GM12878 (cell line): ENCODE measurements around the gene ITGA11. TPM values are rescaled to one million over a fixed set of nuclear protein-coding genes. Genes with fewer than 3 reads are reported as not detected.

Experiments used
- CREM ChIP-seq: IDR thresholded peaks from 2 replicates; pipeline ENCODE4 v1.6.1; 2014; ENCODE audit warnings: antibody characterized with exemption, low read depth
- DPF2 ChIP-seq: fragments of 450-650 bp; IDR thresholded peaks from 2 replicates; pipeline ENCODE4 v1.6.1; 2017; ENCODE audit warnings: mild to moderate bottlenecking
- ETV6 ChIP-seq, 2 experiments: fragments of 450-650 bp in 1 of 2; IDR thresholded peaks in 1 of 2; conservative IDR thresholded peaks in 1 of 2; 2 replicates each; pipeline ENCODE4 v1.6.1; 2014; ENCODE audit warnings: antibody characterized with exemption in 1 of 2, borderline replicate concordance in 1 of 2, low read depth in 1 of 2, mild to moderate bottlenecking in 1 of 2, moderate library complexity in 1 of 2
- HDAC6 ChIP-seq: fragments of 200-600 bp; sonication (generic); IDR thresholded peaks from one replicate; pipeline ENCODE4 v1.8.0; 2017; ENCODE audit warnings: antibody characterized with exemption; ENCODE audit not compliant: unreplicated experiment
- IRF3 ChIP-seq: fragments of 450-650 bp; IDR thresholded peaks from 2 replicates; pipeline ENCODE4 v1.6.1; 2014; ENCODE audit warnings: mild to moderate bottlenecking
- IRF4 ChIP-seq: IDR thresholded peaks from 2 replicates; pipeline ENCODE4 v1.6.1; 2011; ENCODE audit warnings: low read depth, low read length
- KLF5 ChIP-seq: fragments of 450-650 bp; IDR thresholded peaks from 2 replicates; pipeline ENCODE4 v1.6.1; 2014; ENCODE audit warnings: mild to moderate bottlenecking; ENCODE audit not compliant: partially characterized antibody
- LARP7 ChIP-seq: fragments of 450-650 bp; IDR thresholded peaks from 2 replicates; pipeline ENCODE4 v1.6.1; 2017; ENCODE audit warnings: mild to moderate bottlenecking
- MAX ChIP-seq: IDR thresholded peaks from 2 replicates; pipeline ENCODE4 v1.6.1; 2012; ENCODE audit warnings: low read depth, low read length, improper control_type of control experiment
- MXI1 ChIP-seq: fragments of 150-350 bp; IDR thresholded peaks from 2 replicates; pipeline ENCODE4 v1.6.1; 2011; ENCODE audit warnings: low read depth, mild to moderate bottlenecking, inconsistent platforms, low read length, improper control_type of control experiment
- POLR2AphosphoS2 ChIP-seq: IDR thresholded peaks from 2 replicates; pipeline ENCODE4 v1.6.1; 2011; ENCODE audit warnings: low read depth, mild to moderate bottlenecking, low read length, improper control_type of control experiment, moderate library complexity
- RBBP5 ChIP-seq: fragments of 200-600 bp; sonication (generic); conservative IDR thresholded peaks from 2 replicates; pipeline ENCODE4 v1.6.1; 2016
- SPI1 ChIP-seq: IDR thresholded peaks from 2 replicates; pipeline ENCODE4 v1.6.1; 2011; ENCODE audit warnings: low read depth, mild to moderate bottlenecking, low read length, moderate library complexity, borderline replicate concordance; ENCODE audit not compliant: insufficient read depth
- SREBF2 ChIP-seq: IDR thresholded peaks from 2 replicates; pipeline ENCODE4 v1.6.1; 2012; ENCODE audit warnings: mild to moderate bottlenecking, low read length
- YY1 ChIP-seq: IDR thresholded peaks from 2 replicates; pipeline ENCODE4 v1.6.1; 2011; ENCODE audit warnings: low read depth, mild to moderate bottlenecking, low read length
- ZNF592 ChIP-seq: fragments of 450-650 bp; IDR thresholded peaks from 2 replicates; pipeline ENCODE4 v1.6.1; 2017; ENCODE audit warnings: mild to moderate bottlenecking, moderate library complexity
- polyA plus RNA-seq, 11 experiments: library from polyadenylated mRNA; depleted of rRNA in 4 of 11; unstranded in 6 of 11; stranded (reverse) in 5 of 11; fragments of >200 nt; fragmentation: Nextera tagmentation in 4 of 11; fragmentation: Illumina TruSeq in 1 of 11; extraction: Ambion mirVana in 4 of 11; extraction: Trizol in 1 of 11; gene quantifications; 1 replicate in 1 of 11; 2 replicates in 10 of 11; pipeline versions ENCODE4 v1.2.1 to v1.2.3, GENCODE V29; 2011 to 2016; ENCODE audit warnings: inconsistent platforms in 2 of 11, missing spikeins in 2 of 11, low read depth in 1 of 11
- total RNA-seq, 4 experiments: library from RNA; depleted of rRNA in 3 of 4; stranded (reverse); fragments of >200 nt in 3 of 4; fragmentation: Illumina TruSeq in 1 of 4; extraction: Trizol in 1 of 4; gene quantifications; 2 replicates each; pipeline versions ENCODE4 v1.2.1 to v1.2.3, GENCODE V29; 2013 to 2021
- TF ChIP-seq, protein P1 (sequence below): fragments of 450-650 bp; formaldehyde crosslinking; IDR thresholded peaks from 2 replicates; pipeline ENCODE4 v1.4.0; 2022; ENCODE audit warnings: mild to moderate bottlenecking, moderate library complexity
- TF ChIP-seq, protein P2 (sequence below): IDR thresholded peaks from 2 replicates; pipeline ENCODE4 v1.6.1; 2012; ENCODE audit warnings: low read length, inconsistent platforms
- TF ChIP-seq, protein P3 (sequence below): fragments of 450-650 bp; conservative IDR thresholded peaks from 2 replicates; pipeline ENCODE4 v1.6.1; 2017; ENCODE audit warnings: mild to moderate bottlenecking, moderate library complexity

The ITGA11 gene
- total and polyA plus RNA-seq, 10 of the 15 experiments (the other 5 are each of a cell fraction or from before 2014, with no cell fraction given) = under 0.01 to 0.36 (median 0.13) TPM; not detected in 1

GRCh38 chr15:68278345-68278594 lies 153.7 kb downstream of the ITGA11 start (continued):
- TF ChIP-seq IRF3 (no peak), YY1 (peak; percentile 90), HDAC6 (peak; percentile 6), ZNF592 (no peak), CREM (no peak), SREBF2 (no peak), POLR2AphosphoS2 (no peak), MXI1 (no peak), SPI1 (no peak), DPF2 (no peak), RBBP5 (no peak), IRF4 (no peak), KLF5 (no peak), MAX (no peak), ETV6 (conservative IDR thresholded peaks at IDR 0.05 in 1 of 2, IDR thresholded peaks at IDR 0.05 in 1 of 2; ENCODE audit: borderline replicate concordance in 1 of 2, low read depth in 1 of 2) (no peak), LARP7 (no peak; the same call in 1 of the 2 replicates)
- TF ChIP-seq, protein P1, sequence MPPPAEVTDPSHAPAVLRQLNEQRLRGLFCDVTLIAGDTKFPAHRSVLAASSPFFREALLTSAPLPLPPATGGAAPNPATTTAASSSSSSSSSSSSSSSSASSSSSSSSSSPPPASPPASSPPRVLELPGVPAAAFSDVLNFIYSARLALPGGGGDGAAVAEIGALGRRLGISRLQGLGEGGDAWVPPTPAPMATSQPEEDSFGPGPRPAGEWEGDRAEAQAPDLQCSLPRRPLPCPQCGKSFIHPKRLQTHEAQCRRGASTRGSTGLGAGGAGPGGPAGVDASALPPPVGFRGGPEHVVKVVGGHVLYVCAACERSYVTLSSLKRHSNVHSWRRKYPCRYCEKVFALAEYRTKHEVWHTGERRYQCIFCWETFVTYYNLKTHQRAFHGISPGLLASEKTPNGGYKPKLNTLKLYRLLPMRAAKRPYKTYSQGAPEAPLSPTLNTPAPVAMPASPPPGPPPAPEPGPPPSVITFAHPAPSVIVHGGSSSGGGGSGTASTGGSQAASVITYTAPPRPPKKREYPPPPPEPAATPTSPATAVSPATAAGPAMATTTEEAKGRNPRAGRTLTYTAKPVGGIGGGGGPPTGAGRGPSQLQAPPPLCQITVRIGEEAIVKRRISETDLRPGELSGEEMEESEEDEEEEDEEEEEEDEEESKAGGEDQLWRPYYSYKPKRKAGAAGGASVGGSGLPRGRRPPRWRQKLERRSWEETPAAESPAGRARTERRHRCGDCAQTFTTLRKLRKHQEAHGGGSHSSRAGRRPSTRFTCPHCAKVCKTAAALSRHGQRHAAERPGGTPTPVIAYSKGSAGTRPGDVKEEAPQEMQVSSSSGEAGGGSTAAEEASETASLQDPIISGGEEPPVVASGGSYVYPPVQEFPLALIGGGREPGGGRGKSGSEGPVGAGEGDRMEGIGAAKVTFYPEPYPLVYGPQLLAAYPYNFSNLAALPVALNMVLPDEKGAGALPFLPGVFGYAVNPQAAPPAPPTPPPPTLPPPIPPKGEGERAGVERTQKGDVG (CRISPR knock-in tag) = no peak
- TF ChIP-seq, protein P2, sequence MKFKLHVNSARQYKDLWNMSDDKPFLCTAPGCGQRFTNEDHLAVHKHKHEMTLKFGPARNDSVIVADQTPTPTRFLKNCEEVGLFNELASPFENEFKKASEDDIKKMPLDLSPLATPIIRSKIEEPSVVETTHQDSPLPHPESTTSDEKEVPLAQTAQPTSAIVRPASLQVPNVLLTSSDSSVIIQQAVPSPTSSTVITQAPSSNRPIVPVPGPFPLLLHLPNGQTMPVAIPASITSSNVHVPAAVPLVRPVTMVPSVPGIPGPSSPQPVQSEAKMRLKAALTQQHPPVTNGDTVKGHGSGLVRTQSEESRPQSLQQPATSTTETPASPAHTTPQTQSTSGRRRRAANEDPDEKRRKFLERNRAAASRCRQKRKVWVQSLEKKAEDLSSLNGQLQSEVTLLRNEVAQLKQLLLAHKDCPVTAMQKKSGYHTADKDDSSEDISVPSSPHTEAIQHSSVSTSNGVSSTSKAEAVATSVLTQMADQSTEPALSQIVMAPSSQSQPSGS = no peak
- TF ChIP-seq, protein P3, sequence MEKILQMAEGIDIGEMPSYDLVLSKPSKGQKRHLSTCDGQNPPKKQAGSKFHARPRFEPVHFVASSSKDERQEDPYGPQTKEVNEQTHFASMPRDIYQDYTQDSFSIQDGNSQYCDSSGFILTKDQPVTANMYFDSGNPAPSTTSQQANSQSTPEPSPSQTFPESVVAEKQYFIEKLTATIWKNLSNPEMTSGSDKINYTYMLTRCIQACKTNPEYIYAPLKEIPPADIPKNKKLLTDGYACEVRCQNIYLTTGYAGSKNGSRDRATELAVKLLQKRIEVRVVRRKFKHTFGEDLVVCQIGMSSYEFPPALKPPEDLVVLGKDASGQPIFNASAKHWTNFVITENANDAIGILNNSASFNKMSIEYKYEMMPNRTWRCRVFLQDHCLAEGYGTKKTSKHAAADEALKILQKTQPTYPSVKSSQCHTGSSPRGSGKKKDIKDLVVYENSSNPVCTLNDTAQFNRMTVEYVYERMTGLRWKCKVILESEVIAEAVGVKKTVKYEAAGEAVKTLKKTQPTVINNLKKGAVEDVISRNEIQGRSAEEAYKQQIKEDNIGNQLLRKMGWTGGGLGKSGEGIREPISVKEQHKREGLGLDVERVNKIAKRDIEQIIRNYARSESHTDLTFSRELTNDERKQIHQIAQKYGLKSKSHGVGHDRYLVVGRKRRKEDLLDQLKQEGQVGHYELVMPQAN = 0 out of 2 replicates have a peak, but pooled peaks have one; percentile 1
